ENCODE data around the gene RNF115.

RNF115 gene

GRCh38 chr1:145823565-145824498 lies at the start of gene RNF115, which contains the start of gene POLR3C:
RNF115 (minus strand) TSS chr1:145824095; CDS start chr1:145823873, 222 bp downstream.
POLR3C (plus strand) TSS chr1:145824200; CDS start chr1:145825777, 1,577 bp downstream.
- TF ChIP-seq CTCF (IDR thresholded peaks at IDR 0.05; ENCODE audit: extremely low read depth, missing control alignments): no peak
- peak; percentile 91 for DNase-seq (ENCODE audit: low spot score)

GRCh38 chr1:145871994-145872924 lies 48.4 kb upstream of the RNF115 start:
- no peak for TF ChIP-seq CTCF (IDR thresholded peaks at IDR 0.05; ENCODE audit: extremely low read depth, missing control alignments)

GRCh38 chr1:145868232-145868631 lies 44.3 kb upstream of the RNF115 start:
- TF ChIP-seq CTCF (IDR thresholded peaks at IDR 0.05; ENCODE audit: extremely low read depth, missing control alignments): no peak
- no peak for DNase-seq (ENCODE audit: low spot score)

More at GRCh38 chr1:145871994-145872924, 48.4 kb upstream of the RNF115 start:
- DNase-seq (ENCODE audit: low spot score): peak; percentile 58

- DNase-seq (ENCODE audit: low spot score): no peak
- no peak for TF ChIP-seq CTCF (IDR thresholded peaks at IDR 0.05; ENCODE audit: extremely low read depth, missing control alignments)
Measured at GRCh38 chr1:145863282-145864018, 39.6 kb upstream of the RNF115 start.

GRCh38 chr1:145859491-145860023 lies 35.7 kb upstream of the RNF115 start:
- TF ChIP-seq CTCF (IDR thresholded peaks at IDR 0.05; ENCODE audit: extremely low read depth, missing control alignments): no peak
- DNase-seq (ENCODE audit: low spot score): peak; percentile 93

- DNase-seq (ENCODE audit: low spot score): peak; percentile 99
- no peak for TF ChIP-seq CTCF (IDR thresholded peaks at IDR 0.05; ENCODE audit: extremely low read depth, missing control alignments)
Measured at GRCh38 chr1:145858901-145859490, 35.1 kb upstream of the RNF115 start, which contains the start of gene PIAS3. PIAS3 (minus strand) TSS chr1:145859081; CDS start chr1:145858990, 91 bp downstream.
